Measurements from ENCODE around the gene FABP3.

GRCh38 chr1:31377364-31377863, 4.5 kb upstream of the FABP3 start:
- no peak for TF ChIP-seq SCRT2 (tag by site-specific recombination; IDR thresholded peaks at IDR 0.05)
- TF ChIP-seq KLF9 (tag by site-specific recombination; IDR thresholded peaks at IDR 0.05; ENCODE audit: low read depth) = no peak
- no peak for TF ChIP-seq CTCF (tag by site-specific recombination; IDR thresholded peaks at IDR 0.05)
- TF ChIP-seq ZBTB7A (tag by site-specific recombination; IDR thresholded peaks at IDR 0.05; ENCODE audit: low read depth) = no peak
- TF ChIP-seq MYNN (tag by site-specific recombination; IDR thresholded peaks at IDR 0.05; ENCODE audit: borderline replicate concordance) = no peak

All from HEK293 (cell line).